Nephron progenitor cell (in vitro differentiated cells): Measurements from ENCODE around the gene MCF2L2.

Experiments
- DNase-seq: peaks from one replicate; pipeline ENCODE4 v3.0.0; 2021
- H3K27ac Mint-ChIP-seq: 2 replicates; pipeline ENCODE4 v1.8.0; 2021; ENCODE audit warnings: mild to moderate bottlenecking, moderate library complexity, mixed read lengths
- H3K27me3 Mint-ChIP-seq: 2 replicates; pipeline ENCODE4 v1.8.0; 2021; ENCODE audit warnings: mild to moderate bottlenecking, low read depth, mixed read lengths; ENCODE audit not compliant: poor library complexity
- H3K36me3 Mint-ChIP-seq: 2 replicates; pipeline ENCODE4 v1.8.0; 2021; ENCODE audit warnings: low read depth, mixed read lengths
- H3K4me1 Mint-ChIP-seq: 2 replicates; pipeline ENCODE4 v1.8.0; 2021; ENCODE audit warnings: mixed read lengths
- H3K4me3 Mint-ChIP-seq: 2 replicates; pipeline ENCODE4 v1.8.0; 2021; ENCODE audit warnings: mild to moderate bottlenecking, moderate library complexity, mixed read lengths
- H3K9me3 Mint-ChIP-seq: 2 replicates; pipeline ENCODE4 v1.8.0; 2021; ENCODE audit warnings: mild to moderate bottlenecking, moderate library complexity, mixed read lengths
- TF ChIP-seq, protein P1 (sequence below): fragments of 200-600 bp; sonication (generic); IDR thresholded peaks from 2 replicates; pipeline ENCODE4 v1.5.0; 2021; ENCODE audit warnings: antibody characterized with exemption

The MCF2L2 gene

GRCh38 chr3:183360971-183361624, 67.3 kb downstream of the MCF2L2 start:
- Mint-ChIP-seq H3K36me3 (no peaks in the 10 kb centered on the region), H3K4me3 (no peak overlapping the region), H3K4me1 (no peaks in the 10 kb centered on the region), H3K27ac (no peak overlapping the region), H3K9me3 (no peaks in the 10 kb centered on the region), H3K27me3 (no peaks in the 10 kb centered on the region)
- TF ChIP-seq, protein P1, sequence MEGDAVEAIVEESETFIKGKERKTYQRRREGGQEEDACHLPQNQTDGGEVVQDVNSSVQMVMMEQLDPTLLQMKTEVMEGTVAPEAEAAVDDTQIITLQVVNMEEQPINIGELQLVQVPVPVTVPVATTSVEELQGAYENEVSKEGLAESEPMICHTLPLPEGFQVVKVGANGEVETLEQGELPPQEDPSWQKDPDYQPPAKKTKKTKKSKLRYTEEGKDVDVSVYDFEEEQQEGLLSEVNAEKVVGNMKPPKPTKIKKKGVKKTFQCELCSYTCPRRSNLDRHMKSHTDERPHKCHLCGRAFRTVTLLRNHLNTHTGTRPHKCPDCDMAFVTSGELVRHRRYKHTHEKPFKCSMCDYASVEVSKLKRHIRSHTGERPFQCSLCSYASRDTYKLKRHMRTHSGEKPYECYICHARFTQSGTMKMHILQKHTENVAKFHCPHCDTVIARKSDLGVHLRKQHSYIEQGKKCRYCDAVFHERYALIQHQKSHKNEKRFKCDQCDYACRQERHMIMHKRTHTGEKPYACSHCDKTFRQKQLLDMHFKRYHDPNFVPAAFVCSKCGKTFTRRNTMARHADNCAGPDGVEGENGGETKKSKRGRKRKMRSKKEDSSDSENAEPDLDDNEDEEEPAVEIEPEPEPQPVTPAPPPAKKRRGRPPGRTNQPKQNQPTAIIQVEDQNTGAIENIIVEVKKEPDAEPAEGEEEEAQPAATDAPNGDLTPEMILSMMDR = no peak
- DNase-seq = no peak

DNA sequence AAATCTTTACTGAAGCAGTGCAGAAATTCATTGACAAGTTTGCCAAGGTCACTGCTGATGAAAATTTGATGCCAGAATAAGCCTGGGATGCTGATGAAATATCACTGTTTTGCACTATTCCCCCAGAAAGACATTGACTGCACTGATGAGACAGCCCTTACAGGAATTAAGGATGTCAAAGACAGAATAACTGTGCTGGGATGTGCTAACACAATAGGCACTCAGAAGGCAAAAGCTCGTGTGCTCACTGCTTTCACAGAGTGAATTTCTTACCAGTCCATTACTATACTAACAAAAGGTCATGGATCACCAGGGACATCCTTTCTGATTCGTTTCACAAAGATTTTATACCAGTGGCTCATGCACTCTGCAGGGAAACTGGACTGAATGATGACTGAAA, 69.4 kb downstream of the MCF2L2 start:
- H3K36me3 Mint-ChIP-seq = no peaks in the 10 kb centered on the region
- no peak for DNase-seq
- no peaks in the 10 kb centered on the region for H3K27me3 Mint-ChIP-seq
- H3K4me1 Mint-ChIP-seq = no peaks in the 10 kb centered on the region
- TF ChIP-seq, protein P1 = no peak
- H3K4me3 Mint-ChIP-seq = no peak overlapping the region
- H3K27ac Mint-ChIP-seq = no peak overlapping the region
- H3K9me3 Mint-ChIP-seq = no peaks in the 10 kb centered on the region

- Mint-ChIP-seq H3K9me3 (no peaks in the 10 kb centered on the region), H3K36me3 (no peaks in the 10 kb centered on the region), H3K27me3 (no peaks in the 10 kb centered on the region), H3K4me3 (no peak overlapping the region), H3K27ac (no peak overlapping the region), H3K4me1 (no peaks in the 10 kb centered on the region)
- TF ChIP-seq, protein P1 = no peak
- no peak for DNase-seq
Measured at GRCh38 chr3:183357564-183358079, 70.8 kb downstream of the MCF2L2 start.

DNA sequence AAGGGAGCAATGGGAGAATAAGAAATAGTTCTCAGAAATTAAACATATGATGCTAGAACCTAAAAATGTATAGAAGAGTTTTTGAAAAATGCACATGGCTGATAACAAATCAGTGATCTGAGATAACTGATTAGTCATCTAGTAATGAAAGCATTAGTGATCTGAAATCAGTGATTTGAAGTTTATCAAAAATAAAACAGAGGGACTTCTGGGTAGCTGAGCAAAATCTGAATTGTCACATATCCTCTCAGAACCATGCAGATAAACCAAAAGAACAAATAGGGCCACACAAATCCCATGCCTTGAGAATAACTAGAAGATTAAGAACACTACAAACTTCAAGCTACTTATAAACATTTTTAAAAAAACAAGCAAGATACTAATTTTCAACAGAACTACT, 71.5 kb downstream of the MCF2L2 start:
- no peaks in the 10 kb centered on the region for H3K9me3 Mint-ChIP-seq
- no peaks in the 10 kb centered on the region for H3K36me3 Mint-ChIP-seq
- no peaks in the 10 kb centered on the region for H3K27me3 Mint-ChIP-seq
- H3K27ac Mint-ChIP-seq = no peak overlapping the region
- no peaks in the 10 kb centered on the region for H3K4me1 Mint-ChIP-seq
- TF ChIP-seq, protein P1 = no peak
- no peak overlapping the region for H3K4me3 Mint-ChIP-seq
- no peak for DNase-seq

DNA sequence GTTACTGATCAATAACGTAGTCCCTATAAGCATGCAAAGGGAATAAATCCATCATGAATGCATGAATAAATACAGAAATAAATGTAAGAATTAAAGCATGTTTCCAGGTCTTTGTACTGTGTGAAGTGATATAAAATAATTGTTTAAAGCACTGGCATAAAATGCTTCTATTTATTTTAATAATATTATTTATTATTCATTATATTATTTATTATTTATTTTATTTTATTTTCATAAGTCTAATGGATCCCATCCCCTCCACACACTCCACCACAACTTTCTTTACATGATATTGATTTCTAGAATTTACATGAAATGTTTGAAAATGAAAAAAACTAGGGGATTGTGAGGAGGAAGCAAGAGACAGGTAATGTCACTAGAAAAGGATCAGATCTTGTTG, 73.5 kb downstream of the MCF2L2 start:
- Mint-ChIP-seq H3K9me3 (no peaks in the 10 kb centered on the region), H3K4me1 (no peaks in the 10 kb centered on the region), H3K36me3 (no peaks in the 10 kb centered on the region), H3K27ac (no peak overlapping the region), H3K4me3 (no peak overlapping the region), H3K27me3 (no peaks in the 10 kb centered on the region)
- TF ChIP-seq, protein P1 = no peak
- DNase-seq = no peak

GRCh38 chr3:183354325-183354831, 74.0 kb downstream of the MCF2L2 start:
- Mint-ChIP-seq H3K4me3 (no peak overlapping the region), H3K4me1 (no peaks in the 10 kb centered on the region), H3K27me3 (no peaks in the 10 kb centered on the region), H3K36me3 (no peaks in the 10 kb centered on the region), H3K27ac (no peak overlapping the region), H3K9me3 (no peaks in the 10 kb centered on the region)
- TF ChIP-seq, protein P1 = no peak
- DNase-seq = no peak
